Measurements from ENCODE around the gene NEK6.

DNA sequence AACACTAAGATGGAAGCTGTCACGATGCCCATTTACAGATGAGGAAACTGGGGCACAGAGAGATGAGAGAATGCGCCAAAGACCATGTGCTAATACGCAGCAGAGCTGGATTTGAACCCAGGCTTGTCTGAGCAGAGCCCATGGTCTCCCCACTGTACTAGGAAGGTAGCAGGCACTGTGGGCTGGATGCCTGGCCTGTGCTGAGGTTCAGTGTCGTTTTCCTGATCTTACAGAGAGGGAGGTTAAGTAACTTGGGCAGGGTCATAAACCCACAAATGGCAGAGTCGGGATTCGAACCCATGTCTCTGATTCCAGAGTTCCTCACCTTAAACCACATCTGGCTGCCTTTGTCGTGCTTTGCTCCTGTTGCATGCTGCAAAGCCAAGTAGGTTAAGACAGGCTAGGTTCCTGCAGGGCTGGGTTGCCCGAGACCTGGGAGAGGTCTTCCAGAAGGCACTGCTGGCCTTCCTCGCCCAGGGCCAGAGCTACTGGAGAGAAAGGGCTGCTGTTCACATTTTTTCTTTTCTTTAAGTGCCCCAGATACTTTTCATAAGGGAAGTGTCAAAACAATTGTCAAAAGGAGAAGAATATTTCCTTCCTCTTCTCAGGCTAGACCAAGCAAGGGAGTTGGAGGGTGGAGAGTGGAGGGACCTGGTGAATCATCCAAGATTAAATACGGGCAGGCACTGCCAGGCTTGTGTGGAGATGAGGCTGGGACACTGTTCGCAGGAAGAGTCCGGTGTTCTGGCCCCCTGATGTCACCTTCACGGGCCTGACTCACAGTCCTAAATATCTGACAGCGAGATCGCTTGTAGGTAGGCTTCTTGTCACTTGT lies 3.2 kb downstream of the NEK6 start:
- TF ChIP-seq, protein P1, sequence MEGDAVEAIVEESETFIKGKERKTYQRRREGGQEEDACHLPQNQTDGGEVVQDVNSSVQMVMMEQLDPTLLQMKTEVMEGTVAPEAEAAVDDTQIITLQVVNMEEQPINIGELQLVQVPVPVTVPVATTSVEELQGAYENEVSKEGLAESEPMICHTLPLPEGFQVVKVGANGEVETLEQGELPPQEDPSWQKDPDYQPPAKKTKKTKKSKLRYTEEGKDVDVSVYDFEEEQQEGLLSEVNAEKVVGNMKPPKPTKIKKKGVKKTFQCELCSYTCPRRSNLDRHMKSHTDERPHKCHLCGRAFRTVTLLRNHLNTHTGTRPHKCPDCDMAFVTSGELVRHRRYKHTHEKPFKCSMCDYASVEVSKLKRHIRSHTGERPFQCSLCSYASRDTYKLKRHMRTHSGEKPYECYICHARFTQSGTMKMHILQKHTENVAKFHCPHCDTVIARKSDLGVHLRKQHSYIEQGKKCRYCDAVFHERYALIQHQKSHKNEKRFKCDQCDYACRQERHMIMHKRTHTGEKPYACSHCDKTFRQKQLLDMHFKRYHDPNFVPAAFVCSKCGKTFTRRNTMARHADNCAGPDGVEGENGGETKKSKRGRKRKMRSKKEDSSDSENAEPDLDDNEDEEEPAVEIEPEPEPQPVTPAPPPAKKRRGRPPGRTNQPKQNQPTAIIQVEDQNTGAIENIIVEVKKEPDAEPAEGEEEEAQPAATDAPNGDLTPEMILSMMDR (IDR thresholded peaks at IDR 0.05) = no peak
- no peak for TF ChIP-seq POLR2A (IDR thresholded peaks at IDR 0.05)

Measured in lower leg skin (tissue), 3 donors.